HG02610 (cell line): Measurements from ENCODE around the gene PPP1R15A.
A peak's percentile ranks its signal among the peaks of the same experiment; 100 is the strongest.
"Not testable (repeated sequence)": the region's sequence is repeated elsewhere in the genome, so short reads cannot be mapped to it uniquely, and the experiment has no call there.

Experiments used
- ATAC-seq: cut with Tn5 transposase; IDR thresholded peaks from one replicate; pipeline ENCODE4 v1.9.1; 2021; ENCODE audit warnings: mild to moderate bottlenecking, moderate library complexity; ENCODE audit not compliant: unreplicated experiment

PPP1R15A gene

DNA sequence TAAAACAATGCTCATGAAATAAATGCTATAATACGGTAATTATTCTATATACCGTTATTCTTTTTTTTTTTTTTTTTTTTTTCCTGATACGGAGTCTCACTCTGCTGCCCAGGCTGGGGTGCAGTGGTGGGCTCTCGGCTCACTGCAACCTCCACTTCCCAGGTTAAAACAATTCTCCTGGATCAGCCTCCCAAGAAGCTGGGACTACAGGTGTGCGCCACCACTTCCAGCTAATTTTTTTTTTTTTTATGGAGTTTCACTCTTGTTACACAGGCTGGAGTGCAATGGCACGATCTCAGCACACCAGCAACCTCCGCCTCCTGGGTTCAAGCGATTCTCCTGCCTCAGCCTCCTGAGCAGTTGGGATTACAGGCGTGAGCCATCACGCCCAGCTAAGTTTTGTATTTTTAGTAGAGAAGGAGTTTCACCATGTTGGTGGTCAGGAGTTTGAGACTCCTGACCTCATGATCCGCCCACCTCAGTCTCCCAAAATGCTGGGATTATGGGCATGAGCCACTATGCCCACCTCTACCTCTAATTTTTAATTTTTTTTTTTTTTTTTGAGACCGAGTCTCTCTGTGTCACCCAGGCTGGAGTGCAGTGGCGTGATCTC is 6.9 kb downstream of the PPP1R15A start:
- ATAC-seq = no peak

DNA sequence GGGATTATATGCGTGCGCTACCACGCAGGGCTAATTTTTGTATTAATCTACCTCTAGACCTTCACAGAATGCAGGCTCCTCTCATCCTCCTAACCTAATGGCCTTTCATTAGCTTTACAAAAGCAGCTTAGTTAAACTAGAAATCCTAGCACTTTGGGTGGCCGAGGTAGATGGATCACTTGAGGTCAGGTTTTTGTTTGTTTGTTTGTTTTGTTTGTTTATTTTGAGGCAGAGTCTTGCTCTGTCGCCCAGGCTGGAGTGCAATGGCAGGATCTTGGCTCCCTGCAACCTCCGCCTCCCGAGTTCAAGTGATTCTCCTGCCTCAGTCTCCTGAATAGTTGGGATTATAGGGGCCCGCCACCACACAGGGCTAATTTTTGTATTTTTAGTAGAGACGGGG is 7.5 kb downstream of the PPP1R15A start:
- ATAC-seq = not testable (repeated sequence)

DNA sequence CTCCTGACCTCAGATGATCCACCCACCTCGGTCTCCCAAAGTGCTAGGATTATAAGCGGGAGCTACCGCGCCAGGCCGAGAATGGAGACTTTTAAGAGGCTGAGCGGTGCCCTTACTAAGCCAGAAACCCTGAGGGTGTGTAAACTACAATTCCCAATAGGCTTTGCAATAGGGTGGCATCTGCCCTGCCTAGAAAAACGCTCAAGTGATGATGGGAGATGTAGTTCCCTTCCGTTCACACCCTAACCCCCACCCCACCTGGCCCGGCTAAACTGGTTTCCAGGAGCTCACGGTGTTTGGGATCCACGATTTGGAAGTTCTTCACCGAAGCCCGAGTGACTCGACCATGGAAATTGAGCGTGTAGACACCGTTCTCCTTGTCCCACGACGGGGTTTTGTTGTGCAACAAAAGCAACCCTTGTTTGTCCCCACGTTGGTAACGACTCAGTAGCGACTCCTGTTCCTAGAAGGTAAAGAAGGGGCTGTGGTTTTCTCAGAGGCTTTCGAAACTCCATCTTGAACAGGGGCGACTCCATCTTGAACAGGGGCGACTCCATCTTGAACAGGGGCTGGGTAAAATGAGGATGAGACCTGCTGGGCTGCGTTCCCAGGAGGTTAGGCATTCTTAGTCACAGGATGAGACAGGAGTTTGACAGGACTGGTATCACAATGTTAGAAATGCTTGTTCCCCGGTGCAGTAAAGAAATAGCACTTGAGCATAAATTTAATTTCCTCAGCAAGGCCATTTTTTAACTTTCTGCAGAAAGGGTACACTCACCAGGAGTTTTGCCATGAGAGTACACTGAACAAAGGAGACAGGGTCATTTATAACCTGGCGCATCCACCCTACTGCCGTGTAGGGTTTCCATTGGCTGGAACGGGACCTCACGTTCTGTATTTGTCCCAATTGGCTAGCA is 9.8 kb downstream of the PPP1R15A start:
- no peak for ATAC-seq

DNA sequence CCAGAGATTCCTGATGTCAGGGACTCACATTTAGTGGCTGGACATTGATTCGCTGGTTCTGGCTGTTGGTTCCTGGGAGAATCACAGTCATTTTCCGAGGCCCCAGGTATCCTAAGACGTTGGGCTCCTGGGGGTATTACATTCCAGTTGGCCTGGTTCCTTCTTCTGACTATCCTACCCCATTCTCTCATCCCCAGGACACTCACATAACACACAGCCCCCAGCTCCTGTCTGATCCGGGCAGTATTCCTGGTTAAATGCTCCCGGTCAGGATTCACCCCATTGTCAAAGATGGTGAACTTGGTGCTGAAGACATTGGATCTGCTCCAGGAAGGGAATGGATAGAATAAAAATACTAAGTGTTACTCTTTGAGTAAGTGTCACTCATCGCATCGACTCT is 11.5 kb downstream of the PPP1R15A start:
- ATAC-seq = no peak

DNA sequence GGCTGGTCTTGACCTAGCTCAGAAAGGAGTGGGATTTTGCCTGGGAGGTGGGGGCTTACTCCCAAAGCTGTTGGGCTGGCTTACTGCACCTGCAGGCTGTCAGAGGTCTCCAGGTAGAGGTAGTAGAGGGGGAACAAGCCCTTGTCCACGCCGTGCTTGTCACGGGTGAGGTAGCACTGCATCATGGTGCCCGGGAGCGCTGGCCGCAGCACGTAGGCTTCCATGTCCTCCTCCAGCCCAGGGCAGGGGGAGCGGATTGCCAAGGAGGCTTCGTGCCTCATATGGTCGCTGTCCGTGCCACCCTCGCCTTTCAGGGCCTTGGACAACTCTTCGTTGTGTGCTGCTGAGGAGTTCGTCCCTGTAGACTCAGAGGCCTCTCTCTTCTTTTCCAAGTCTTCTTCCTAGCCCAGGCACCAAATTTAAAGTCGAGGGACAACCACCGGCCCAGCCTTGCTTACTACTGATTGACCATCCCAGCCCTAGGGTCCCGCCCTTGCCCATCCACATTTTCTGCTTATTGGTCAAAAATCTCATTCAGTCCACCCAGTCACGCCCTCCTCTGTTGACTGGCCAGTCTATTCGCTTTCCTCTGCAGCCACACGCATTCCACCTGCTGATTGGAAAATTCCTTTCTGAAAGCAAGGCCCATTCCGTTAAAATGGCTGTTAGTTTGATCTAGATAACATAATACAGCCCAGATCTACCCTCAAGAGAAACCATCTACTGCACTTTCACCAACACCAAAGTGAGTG is 15.8 kb downstream of the PPP1R15A start:
- ATAC-seq = no peak

DNA sequence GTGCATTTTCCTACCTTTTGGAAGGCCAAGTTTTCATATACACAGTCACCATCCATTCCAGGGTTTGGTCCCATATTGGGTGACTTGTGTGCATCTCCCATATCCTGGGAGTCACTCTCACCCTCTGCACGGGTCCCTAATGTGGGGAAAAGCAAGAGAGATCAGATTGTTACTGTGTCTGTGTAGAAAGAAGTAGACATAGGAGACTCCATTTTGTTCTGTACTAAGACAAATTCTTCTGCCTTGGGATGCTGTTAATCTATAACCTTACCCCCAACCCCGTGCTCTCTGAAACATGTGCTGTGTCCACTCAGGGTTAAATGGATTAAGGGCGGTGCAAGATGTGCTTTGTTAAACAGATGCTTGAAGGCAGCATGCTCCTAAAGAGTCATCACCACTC is 17.3 kb downstream of the PPP1R15A start:
- ATAC-seq = not testable (repeated sequence)

DNA sequence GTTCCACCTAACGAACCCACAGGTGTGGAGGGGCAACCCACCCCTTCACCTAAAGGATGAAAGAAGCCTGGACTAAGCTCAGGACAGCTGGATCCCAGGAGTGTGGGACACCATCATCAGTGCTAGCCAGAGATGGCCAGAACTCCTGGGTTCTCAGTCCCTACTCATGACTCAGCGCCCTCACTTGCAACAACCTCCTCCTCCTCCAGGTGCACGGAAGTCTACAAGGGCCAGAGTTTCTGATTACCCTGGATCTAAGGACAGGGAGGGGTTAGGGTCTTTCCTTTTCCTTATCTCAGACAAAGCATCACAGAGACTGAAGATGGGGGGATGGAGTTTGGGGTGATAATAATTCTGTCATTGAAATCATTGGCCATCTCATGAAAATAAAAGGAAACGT is 18.3 kb downstream of the PPP1R15A start:
- ATAC-seq = no peak

DNA sequence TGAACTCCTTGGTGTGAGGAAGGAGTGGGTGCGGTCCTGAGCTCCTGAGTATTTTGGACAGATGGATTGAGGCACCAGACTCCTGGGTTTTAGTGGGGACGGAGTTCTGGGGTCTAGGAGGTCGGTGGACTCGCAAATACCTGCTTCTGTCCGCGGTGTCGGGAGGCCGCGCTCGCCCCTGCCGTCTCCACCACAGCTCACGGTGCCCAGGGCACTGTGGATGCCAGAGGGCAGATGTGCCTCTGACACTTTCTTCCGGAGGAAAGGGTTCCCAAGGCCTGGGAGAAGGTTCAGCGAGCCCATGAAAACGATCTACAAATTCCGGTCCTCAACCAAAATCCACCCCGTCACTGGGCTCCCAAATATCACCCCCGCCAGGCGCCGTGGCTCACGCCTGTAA is 23.0 kb downstream of the PPP1R15A start:
- ATAC-seq = no peak

DNA sequence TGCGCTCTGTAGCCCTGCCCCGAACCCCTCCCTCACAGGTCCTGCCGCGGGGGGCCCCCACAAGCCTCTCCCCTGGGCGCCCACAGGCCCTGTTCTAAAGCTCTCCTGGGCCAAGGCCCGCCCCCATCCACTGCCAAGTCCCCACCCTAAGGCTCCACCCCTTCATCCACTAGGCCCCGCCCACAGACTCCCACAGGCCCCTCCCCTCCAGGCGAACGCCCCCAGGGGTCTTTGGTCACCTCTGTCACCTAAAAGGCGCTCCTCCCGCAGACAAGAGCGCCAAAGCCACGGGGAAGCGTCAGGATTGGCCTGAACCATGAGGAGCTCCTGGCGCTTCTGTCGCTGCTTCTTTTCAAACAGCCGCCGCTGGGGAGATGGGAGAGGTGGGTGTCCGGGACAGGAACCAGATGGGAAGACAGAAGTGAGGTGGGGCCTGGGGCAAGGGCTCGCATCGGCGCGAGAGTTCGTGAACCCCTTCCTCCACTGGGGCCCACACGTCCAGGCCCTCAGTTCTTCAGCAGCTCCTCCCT is 24.0 kb downstream of the PPP1R15A start:
- no peak for ATAC-seq

DNA sequence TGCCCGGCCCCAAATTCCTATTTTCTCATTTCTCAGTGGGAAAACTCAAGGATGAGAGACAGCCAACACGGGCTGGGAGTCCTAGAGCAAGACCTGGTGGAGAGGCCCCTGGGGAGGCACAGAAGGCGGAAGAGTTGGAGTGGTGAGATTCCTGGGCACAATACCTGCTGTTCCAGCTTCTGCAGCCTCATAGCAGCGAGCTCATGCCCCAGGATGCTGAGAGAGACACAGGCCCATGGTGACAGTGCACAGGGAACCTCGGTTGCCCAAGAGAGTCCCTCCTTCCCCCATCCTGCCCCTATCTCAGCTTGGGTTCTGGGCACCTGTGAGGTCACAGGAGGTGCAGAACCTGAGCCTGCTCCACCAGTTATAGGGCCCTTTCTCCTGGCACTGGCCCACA is 25.0 kb downstream of the PPP1R15A start:
- ATAC-seq = no peak

DNA sequence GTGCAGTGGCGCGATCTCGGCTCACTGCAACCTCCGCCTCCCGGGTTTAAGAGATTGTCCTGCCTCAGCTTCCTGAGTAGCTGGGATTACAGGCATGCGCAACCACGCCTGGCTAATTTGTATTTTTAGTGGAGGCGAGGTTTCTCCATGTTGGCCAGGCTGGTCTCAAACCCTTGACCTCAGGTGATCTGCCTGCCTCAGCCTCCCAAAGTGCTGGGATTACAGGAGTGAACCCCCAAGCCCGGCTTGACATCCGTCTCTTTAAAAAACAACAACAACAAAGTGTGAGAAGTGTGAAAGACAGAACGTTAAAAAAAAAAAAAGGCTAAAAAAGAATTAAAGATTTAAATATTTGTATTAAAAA is 27.1 kb downstream of the PPP1R15A start:
- ATAC-seq = not testable (repeated sequence)

DNA sequence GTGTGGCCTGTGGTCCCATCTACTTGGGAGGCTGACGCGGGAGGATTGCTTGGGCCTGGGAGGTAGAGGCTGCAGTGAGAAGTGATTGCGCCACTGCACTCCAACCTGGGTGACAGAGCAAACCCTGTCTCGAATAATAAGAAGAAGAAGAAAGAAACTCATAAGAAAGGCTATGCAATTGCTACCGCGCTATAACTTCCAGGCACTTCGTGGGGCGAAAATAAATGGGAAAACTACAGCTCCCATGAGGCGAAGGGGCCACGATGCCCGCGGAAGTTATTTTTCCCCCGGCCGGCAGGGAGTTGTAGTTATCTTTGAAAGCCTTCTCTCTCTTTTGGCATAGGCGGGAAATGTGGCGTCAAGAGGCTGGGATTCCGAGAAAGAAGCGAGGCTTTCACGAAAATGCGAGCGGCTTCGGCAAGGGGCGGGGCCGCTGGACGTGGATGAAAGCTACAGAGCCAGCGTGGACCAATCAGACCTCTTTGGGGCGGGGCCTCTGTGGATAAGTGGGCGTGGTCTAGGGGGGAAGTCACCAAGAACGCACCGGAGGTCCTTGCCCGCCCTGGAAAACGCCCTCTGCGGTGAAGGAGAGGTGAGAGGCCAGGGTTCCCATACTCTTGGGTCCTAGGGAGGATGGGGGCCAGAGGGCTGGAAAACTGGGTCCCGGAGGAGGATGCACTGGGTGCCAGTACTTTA is 27.7 kb downstream of the PPP1R15A start, which contains the start of gene NUCB1:
NUCB1 (plus strand) TSS at position 532 of the 696 bp plus-strand sequence. CDS start 485 bp downstream, outside the sequence.
- ATAC-seq = peak; percentile 89

DNA sequence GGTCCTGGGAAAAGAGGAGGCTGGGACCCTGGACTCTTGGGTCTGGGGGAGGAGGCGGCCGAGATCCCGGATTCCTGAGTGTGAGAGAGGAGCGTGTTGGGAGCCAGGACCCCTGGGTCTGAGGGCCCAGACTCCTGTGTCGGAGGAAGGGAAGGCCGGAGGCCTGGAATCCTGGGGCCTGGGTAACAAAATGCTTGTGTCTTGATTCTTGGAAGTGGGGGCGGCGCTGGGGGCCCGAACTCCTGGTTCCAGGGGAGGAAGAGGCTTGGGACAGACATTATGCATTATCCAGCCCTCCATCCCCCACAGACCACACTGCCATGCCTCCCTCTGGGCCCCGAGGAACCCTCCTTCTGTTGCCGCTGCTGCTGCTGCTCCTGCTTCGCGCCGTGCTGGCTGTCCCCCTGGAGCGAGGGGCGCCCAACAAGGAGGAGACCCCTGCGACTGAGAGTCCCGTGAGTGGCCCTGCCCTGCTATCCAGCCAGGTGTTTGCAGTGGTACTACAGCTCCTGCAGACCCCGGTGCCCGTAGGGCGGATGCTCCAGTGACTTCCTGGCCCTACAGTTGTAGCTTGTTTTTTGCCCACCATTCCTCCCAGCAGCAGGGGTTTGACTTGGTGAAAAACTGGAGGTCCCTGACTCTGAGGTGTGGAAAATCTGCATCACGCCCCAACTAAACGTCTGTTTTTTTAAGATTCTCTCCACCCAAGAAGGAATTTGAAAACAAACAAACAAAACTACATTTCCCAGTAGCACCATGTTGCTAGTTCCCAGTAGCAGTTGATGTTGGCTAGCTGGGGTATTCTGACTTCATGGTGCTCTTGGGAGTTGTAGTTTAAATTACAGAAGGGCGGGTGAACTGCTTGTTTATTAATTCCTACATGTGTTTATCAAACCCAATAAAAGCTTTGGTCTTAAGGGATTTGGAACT is 28.5 kb downstream of the PPP1R15A start:
- ATAC-seq = no peak

DNA sequence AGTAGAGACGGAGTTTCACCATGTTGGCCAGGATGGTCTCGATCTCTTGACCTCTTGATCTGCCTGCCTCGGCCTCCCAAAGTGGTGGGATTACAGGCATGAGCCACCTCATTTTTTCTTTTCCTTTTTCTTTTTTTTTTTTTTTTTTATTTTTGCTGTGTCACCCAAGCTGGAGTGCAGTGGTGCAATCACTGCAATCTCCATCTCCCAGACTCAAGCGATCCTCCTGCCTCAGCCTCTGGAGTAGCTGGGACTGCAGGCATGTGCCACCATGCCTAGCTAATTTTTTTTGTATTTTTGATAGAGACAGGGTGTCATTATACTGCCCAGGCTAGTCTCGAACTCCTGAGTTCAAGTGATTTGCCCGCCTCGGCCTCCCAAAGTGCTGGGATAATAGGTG is 30.1 kb downstream of the PPP1R15A start:
- ATAC-seq = not testable (repeated sequence)

DNA sequence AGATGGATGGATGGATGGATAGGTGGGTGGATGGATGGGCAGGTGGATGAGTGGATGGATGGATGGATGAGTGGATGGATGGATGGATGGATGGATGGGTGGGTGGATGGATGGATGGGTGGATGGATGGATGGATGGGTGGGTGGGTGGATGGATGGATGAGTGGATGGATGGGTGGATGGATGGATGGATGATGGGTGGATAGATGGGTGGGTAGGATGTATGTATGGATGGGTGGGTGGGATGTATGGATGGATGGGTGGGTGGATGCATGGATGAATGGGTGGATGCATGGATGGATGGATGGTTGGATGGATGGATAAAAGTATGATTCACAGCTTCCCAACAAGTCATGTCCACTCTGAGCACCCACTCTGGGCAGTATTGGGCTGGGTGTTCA is 31.6 kb downstream of the PPP1R15A start:
- ATAC-seq = not testable (repeated sequence)

DNA sequence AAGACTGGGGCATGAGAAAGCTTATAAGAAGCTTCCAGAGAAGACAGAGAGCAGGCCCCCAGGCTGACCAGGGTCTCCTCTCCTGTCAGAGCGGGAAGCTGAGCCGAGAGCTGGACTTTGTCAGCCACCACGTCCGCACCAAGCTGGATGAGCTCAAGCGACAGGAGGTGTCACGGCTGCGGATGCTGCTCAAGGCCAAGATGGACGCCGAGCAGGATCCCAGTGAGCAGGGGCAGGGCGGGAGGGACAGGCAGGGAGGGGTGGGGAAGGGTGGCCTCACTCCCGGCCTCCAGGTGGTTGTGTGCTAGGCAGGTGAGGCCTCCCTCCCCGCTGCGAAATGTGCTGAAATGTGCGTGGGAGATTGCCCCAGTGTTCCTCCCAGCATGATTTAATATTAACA is 33.4 kb downstream of the PPP1R15A start:
- no peak for ATAC-seq

DNA sequence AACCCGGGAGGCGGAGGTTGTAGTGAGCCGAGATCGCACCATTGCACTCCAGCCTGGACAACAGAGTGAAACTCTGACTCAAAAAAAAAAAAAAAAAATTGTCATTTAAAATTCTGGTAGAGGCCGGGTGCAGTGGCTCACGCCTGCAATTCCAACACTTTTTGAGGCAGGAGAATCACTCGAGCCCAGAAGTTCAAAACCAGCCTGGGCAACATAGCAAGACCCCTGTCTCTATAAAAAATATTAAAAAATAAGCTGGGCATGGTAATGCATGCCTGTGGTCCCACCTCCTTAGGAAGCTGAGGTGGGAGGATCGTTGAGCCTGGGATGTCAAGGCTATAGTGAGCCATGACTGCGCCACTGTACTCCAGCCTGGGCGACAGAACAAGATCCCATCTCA is 34.1 kb downstream of the PPP1R15A start:
- ATAC-seq = no peak

DNA sequence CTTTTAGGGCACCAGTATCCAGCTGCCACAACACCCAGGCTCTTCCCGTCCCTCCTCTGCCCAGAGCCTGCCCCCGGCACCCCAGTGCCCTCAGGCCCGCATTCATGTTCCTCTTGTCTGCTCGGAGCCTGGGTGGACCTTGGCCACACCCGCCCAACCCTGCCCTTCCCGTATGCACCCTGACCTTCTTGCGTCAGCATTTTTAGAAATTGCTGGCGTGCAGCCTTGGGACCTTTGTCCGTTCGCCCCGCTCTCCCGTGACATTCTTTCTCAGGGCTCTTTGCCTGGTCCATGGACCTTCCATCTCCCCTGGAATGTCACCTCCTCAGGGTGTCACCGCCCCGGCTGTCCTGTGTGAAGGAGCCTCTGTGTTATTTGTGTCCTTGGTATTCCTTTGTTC is 35.5 kb downstream of the PPP1R15A start:
- ATAC-seq = no peak

DNA sequence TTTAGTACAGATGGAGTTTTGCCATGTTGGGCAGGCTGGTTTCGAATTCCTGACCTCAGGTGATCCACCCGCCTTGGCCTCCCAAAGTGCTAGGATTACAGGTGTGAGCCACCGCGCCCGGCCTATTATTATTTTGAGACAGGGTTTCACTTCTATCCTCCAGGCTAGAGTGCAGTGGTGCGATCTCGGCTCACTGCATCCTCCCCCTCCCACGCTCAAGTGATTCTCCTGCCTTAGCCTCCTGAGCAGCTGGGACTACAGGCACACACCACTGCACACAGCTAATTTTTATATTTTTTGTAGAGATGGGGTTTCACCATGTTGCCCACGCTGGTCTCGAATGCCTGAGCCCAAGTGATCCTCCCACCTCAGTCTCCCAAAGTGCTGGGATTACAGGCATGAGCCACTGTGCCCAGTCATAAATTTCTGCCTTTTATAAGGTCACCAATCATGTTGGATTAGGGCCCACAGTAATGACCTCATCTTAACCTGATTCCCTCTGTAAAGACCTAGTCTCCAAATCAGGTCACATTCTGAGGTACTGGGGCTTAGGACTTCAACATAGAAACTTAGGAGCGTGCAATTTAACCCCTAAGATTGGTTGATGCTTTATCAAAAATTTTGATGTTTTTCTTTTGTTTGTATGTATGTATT is 37.3 kb downstream of the PPP1R15A start:
- ATAC-seq = not testable (repeated sequence)
